SK-N-SH treated with all-trans-retinoic acid at 6 μM for 48 hours (cell line): ENCODE data around the gene PRKCE.

Experiments
- CSDC2 ChIP-seq: fragments of 250-450 bp; sonication (Bioruptor Pico); IDR thresholded peaks from 2 replicates; pipeline ENCODE4 v1.5.0; 2020; ENCODE audit warnings: mild to moderate bottlenecking, moderate library complexity
- CSRNP3 ChIP-seq: fragments of 250-450 bp; sonication (Bioruptor Pico); IDR thresholded peaks from 2 replicates; pipeline ENCODE4 v1.5.1; 2021; ENCODE audit warnings: mild to moderate bottlenecking, moderate library complexity
- RARB ChIP-seq: fragments of 250-450 bp; sonication (Bioruptor Pico); IDR thresholded peaks from 2 replicates; pipeline ENCODE4 v1.8.0; 2021; ENCODE audit warnings: mild to moderate bottlenecking, moderate library complexity
- TCF4 ChIP-seq: fragments of 250-450 bp; sonication (Bioruptor Pico); IDR thresholded peaks from 2 replicates; pipeline ENCODE4 v1.8.0; 2021; ENCODE audit warnings: mild to moderate bottlenecking, moderate library complexity, borderline replicate concordance
- TOX ChIP-seq: fragments of 250-450 bp; sonication (Bioruptor Pico); IDR thresholded peaks from 2 replicates; pipeline ENCODE4 v1.8.0; 2021; ENCODE audit warnings: mild to moderate bottlenecking, moderate library complexity, borderline replicate concordance
- ZFP3 ChIP-seq: fragments of 250-450 bp; sonication (Bioruptor Pico); IDR thresholded peaks from 2 replicates; pipeline ENCODE4 v1.5.0; 2020; ENCODE audit warnings: mild to moderate bottlenecking, moderate library complexity
- ZFP30 ChIP-seq: fragments of 450-650 bp; formaldehyde crosslinking; IDR thresholded peaks from 2 replicates; pipeline ENCODE4 v1.5.0; 2022; ENCODE audit warnings: mild to moderate bottlenecking, moderate library complexity
- ZNF8 ChIP-seq: fragments of 450-650 bp; formaldehyde crosslinking; IDR thresholded peaks from 2 replicates; pipeline ENCODE4 v1.5.0; 2020; ENCODE audit warnings: mild to moderate bottlenecking, moderate library complexity
- TF ChIP-seq, protein P1 (sequence below): fragments of 250-450 bp; sonication (Bioruptor Pico); IDR thresholded peaks from 2 replicates; pipeline ENCODE4 v1.8.0; 2020; ENCODE audit warnings: mild to moderate bottlenecking, moderate library complexity, borderline replicate concordance
- TF ChIP-seq, protein P2 (sequence below): fragments of 250-450 bp; sonication (Bioruptor Pico); IDR thresholded peaks from 2 replicates; pipeline ENCODE4 v1.5.1; 2020; ENCODE audit warnings: low read depth, mild to moderate bottlenecking, moderate library complexity

DNA sequence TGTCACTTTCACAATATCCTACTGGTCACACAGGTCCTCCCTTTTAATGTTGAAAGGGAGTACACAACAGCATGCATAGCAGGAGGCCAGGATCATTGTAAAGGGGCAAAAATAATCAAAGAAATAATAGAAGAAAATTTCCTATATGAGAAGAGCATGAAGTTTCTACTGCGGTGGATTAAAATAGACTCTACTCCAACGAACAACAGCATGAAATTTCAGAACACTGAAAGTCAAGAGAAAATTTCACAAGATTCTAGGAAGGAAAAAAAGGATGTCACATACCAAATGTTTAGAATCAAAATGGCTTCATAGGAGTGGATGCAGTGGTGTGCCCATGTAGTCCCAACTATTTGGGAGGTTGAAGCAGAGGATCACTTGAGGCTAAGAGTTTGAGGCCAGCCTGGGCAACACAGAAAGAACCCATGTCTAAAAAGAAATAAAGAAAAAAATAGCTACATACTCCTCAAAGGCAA is 573.7 kb downstream of the PRKCE start:
- TF ChIP-seq ZNF8 (CRISPR knock-in tag) (no peak), ZFP3 (CRISPR knock-in tag) (no peak), CSDC2 (CRISPR knock-in tag) (no peak), TOX (CRISPR knock-in tag) (no peak), RARB (CRISPR knock-in tag) (no peak), CSRNP3 (CRISPR knock-in tag) (no peak), TCF4 (no peak), ZFP30 (CRISPR knock-in tag) (no peak)
- TF ChIP-seq, protein P1, sequence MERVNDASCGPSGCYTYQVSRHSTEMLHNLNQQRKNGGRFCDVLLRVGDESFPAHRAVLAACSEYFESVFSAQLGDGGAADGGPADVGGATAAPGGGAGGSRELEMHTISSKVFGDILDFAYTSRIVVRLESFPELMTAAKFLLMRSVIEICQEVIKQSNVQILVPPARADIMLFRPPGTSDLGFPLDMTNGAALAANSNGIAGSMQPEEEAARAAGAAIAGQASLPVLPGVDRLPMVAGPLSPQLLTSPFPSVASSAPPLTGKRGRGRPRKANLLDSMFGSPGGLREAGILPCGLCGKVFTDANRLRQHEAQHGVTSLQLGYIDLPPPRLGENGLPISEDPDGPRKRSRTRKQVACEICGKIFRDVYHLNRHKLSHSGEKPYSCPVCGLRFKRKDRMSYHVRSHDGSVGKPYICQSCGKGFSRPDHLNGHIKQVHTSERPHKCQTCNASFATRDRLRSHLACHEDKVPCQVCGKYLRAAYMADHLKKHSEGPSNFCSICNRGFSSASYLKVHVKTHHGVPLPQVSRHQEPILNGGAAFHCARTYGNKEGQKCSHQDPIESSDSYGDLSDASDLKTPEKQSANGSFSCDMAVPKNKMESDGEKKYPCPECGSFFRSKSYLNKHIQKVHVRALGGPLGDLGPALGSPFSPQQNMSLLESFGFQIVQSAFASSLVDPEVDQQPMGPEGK (CRISPR knock-in tag): no peak
- TF ChIP-seq, protein P2, sequence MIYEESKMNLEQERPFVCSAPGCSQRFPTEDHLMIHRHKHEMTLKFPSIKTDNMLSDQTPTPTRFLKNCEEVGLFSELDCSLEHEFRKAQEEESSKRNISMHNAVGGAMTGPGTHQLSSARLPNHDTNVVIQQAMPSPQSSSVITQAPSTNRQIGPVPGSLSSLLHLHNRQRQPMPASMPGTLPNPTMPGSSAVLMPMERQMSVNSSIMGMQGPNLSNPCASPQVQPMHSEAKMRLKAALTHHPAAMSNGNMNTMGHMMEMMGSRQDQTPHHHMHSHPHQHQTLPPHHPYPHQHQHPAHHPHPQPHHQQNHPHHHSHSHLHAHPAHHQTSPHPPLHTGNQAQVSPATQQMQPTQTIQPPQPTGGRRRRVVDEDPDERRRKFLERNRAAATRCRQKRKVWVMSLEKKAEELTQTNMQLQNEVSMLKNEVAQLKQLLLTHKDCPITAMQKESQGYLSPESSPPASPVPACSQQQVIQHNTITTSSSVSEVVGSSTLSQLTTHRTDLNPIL (CRISPR knock-in tag): no peak
